Left ventricle myocardium superior (tissue), 1 donor: ENCODE measurements around the gene PCDH15. TPM values are rescaled to one million over a fixed set of nuclear protein-coding genes. Genes with fewer than 3 reads are reported as not detected.
"Not testable (repeated sequence)": the region's sequence is repeated elsewhere in the genome, so short reads cannot be mapped to it uniquely, and the experiment has no call there.

Experiments
- ATAC-seq: fragments of 200-7000 bp; cut with Tn5 transposase; one replicate; pipeline ENCODE4 v1.9.1; 2020; ENCODE audit warnings: mild to moderate bottlenecking, moderate library complexity
- DNase-seq: peaks from one replicate; pipeline ENCODE4 v3.0.0-alpha.2; 2020
- intact Hi-C: fragments of 100-400 bp; cut with micrococcal nuclease; formaldehyde crosslinking; loops from one replicate; pipeline ENCODE4 v1.11.0; 2022
- total RNA-seq: library from RNA; stranded (reverse); fragmentation: NEBNext Ultra II Directional; extraction: Animal tissue kit (Norgen Biotek cat#: 25700); gene quantifications from one replicate; pipeline ENCODE4 v1.2.1, GENCODE V29; 2021
- donor health status: DM: no; HTN: yes; CAD: no; lungs with severe emphysema.

The PCDH15 gene
- total RNA-seq, 1 donor from 2014 or later = 0.25 TPM

DNA sequence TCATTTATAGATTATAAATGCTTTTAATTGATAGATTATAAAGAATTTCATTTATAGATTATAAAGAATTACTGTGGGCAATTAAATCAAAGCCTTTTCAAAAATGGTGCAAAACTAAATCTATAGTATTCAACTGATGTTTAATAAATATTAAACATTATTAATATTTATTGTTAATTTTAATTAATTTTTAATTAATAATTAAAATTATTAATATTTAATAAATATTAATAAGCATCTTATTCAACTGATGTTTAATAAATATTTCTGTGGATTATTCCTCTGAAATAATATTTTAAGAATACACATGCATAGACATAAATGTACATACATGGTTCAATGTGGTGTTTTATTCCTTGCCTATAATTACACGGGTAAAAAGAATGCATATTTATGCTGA is 346.8 kb downstream of the PCDH15 start:
- intact Hi-C loops = no loop called here
- no peak for DNase-seq
- ATAC-seq = no peak

DNA sequence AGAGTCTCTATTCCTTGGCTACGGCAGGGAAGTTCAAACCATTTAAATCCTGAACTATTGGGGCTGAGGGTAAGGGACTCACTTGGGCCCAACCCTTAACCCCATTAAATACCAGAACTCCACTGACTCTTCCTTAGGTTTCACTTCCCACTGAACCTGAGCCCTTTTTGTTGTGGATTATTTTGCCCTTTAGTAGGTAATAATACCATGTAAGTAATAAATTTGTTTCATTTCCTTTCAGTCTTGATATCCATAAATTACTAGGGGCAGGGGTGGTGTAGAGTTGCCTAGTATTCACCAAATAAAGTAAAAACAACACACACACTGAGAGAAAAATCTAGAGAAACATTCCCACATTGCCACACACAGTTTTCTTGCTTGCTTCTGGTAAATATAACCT is 352.0 kb downstream of the PCDH15 start:
- ATAC-seq (no peak), DNase-seq (no peak)
- intact Hi-C loops = no loop called here

DNA sequence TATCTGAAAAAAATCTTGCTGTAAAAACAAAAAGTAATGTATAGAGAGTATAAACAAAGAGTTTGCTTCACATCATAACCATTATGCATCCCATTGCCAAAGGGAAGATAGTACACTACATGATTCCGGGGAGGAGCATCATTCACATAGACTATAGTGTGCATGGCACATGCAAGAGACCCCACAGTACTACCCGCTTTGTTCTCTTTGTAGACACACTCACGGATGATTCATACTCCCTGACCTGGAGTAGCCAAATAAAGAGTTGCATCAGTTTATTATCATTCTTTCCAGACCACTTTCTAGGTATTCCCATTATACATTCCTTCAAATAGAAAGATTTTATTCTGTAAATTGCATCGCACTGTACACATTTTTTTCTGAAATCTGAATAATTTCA is 356.9 kb downstream of the PCDH15 start:
- intact Hi-C loops = no loop called here
- ATAC-seq = no peak
- no peak for DNase-seq

DNA sequence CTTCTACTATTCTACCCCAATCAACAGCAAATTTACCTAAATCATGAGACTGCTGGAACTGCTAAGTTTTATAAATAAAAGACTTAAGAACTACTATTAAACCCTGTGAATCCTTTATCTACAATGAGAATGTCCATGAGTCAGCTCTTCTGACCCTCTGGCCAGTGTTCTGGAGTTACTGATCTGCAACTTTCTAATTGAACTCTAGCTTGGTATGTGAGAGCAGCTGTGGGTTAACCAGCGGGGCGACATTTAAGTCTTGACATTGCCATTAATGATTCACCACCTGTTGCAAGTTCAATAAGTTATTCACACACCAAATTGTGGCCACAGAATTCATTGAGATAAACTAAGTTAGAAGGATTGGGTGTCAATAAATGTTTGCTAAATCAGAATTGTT is 359.8 kb downstream of the PCDH15 start:
- ATAC-seq = no peak
- no peak for DNase-seq
- intact Hi-C loops = no loop called here

DNA sequence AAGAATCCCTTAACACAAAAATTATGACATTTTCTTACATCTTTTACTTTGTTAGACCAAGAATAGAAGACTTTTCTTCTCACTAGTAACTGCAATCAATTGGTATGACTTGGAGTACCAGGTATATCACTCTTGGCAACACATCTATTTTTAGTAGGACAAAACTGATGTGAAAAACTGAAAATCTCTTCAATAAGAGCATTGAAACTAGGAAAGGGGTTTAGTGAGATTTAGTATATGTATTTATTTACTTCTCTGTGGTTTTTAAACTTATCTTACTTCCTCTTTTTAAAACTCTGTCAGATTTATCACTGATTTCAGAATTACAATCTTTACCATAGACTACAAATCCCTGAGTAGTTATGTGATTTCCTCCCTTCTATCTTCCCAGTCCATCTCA is 366.2 kb downstream of the PCDH15 start:
- DNase-seq (no peak), ATAC-seq (no peak)
- intact Hi-C loops = no loop called here

DNA sequence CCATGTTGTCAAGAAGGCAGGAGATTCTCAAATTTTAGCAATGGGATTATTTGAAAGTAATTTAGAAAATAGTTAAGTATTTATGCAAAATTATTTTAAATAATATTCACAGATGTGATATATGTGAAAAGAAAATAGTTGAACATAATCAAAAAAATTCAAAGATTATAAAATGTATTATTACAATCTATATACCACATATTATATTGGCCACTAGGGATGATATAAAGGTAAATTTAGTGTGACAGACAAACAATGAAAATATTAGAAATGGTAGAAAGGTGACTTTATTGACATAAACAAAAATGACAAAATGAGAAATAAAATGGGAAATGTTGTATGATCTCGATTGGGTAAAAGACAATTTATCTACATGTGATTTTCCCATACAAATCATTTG is 385.5 kb downstream of the PCDH15 start:
- intact Hi-C loops = no loop called here

DNA sequence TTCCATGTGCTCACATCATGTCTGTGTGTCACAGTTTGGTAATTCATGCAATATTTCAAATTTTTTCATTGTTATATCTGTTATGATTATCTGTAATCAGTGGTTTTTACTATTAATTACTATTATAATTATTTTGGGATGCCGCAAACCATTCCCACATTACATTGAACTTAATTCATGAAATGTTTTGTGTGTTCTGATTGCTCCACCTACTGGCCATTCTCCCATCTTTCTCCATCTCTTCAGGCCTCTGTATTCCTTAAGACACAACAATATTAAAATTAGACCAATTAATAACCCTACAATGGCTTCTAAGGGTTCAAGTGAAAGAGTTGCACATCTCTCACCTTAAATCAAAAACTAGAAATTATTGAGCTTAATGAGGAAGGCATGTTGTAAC is 398.5 kb downstream of the PCDH15 start:
- ATAC-seq (no peak), DNase-seq (no peak)
- intact Hi-C loops = no loop called here

More for the DNA sequence above, 385.5 kb downstream of the PCDH15 start:
- ATAC-seq (no peak), DNase-seq (no peak)

DNA sequence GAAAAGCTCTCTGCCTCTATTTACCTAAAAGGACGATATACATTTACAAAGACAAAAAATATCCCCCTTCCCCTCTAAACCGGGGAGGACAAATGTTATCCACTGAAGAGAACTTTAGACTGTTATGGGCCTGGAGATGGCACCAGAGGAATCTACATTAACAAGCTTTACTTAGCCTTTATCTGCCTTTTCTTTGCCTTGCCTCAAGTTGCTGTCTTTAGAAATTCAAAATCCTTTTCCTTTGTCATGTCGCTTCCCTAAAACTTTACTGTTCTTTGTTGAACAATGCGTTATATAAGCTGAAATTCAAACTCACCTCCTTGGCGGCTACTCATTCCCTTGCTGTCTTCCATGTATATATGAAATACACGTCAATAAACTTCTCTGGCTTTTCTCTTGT is 405.0 kb downstream of the PCDH15 start:
- ATAC-seq = no peak
- no peak for DNase-seq
- intact Hi-C loops = no loop called here

DNA sequence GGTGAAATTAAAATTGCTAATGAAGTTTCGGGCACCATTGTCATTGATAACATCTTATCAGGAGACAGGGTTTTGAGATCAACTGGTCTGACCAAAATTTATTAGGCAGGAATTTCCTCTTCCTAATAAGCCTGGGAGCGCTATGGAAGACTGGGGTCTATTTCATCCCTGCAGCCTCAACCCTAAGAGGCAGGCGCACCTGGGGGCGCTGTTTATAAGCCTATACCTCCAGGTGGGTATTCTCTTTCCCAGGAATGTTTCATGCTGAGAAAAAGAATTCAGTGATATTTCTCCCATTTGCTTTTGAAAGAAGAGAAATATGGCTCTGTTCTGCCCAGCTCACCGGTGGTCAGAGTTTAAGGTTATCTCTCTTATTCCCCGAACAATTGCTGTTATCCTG is 406.4 kb downstream of the PCDH15 start:
- DNase-seq, ATAC-seq, intact Hi-C loops: not testable (repeated sequence)

DNA sequence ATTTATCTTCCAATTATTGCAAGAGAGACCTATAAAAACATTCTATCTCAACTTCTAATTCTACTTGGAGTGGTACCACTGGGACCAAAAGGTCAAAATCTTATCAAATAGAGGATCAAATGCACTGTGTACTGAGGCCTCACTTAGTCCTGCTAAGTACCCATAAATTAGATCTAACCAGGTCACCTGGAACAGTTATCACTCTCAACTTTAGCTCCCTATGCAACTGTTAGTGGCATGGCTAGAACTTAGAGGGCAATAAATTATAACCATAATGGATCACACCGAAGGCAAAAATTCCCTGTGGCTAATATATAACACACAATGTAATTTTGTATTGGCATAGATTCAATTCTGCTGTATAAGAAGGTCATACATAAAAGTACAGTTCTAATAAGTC is 428.9 kb downstream of the PCDH15 start:
- ATAC-seq (no peak), DNase-seq (no peak)
- intact Hi-C loops = no loop called here

DNA sequence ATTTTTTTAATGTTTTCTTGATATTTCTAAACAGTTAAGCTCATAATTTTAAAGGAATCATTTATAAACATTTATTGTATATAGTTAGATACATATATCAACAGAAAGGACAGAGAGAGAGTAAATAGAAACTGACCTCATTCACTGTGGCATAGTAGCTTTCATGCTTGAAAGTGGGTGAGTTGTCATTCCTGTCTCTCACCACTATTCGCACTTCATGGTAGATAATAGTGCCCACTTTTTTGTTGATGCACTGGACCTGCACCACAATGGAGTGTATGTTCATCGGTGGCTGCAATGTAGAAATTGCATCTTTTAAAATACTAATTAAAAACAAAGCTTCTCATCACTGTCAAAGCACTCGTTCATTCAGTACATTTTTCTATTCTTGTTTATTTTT is 432.0 kb downstream of the PCDH15 start:
- ATAC-seq (no peak), DNase-seq (no peak)
- intact Hi-C loops = no loop called here

DNA sequence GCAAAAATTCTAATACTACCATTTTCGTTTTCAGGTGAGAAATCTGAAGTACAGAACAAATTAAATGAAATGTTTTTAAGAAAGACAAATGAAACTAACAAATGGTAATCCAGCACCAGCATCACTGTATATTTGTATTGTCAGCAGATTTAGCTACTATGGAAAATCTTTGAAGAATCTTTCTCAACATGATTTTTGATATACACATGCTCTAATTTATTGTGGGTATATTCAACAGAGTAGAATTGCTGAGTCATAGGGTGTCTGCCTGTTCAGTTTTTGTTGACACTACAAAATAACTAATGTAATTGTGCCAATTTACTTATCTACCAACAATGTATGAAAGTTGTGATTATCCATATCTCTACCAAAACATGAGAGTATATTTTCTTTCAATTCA is 437.6 kb downstream of the PCDH15 start:
- DNase-seq = no peak
- ATAC-seq = no peak
- intact Hi-C loops = no loop called here

DNA sequence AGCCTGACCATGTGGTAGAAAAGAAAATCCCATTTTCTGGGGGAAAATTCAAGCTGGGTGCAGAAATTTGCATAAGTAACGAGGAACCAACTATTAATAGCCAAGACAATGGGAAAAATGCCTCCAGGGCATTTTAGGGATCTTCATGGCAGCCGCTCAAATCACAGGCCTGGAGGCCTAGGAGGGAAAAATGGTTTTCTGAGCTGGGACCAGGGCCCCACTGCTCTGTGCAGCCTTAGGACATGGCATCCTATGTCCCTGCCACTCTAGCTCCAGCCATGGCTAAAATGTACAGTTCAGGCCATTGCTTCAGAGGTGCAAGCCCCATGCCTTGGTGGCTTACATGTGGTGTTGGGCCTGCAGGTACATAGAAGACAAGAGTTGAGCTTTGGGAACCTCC is 459.0 kb downstream of the PCDH15 start:
- intact Hi-C loops = no loop called here
- DNase-seq (no peak), ATAC-seq (no peak)

DNA sequence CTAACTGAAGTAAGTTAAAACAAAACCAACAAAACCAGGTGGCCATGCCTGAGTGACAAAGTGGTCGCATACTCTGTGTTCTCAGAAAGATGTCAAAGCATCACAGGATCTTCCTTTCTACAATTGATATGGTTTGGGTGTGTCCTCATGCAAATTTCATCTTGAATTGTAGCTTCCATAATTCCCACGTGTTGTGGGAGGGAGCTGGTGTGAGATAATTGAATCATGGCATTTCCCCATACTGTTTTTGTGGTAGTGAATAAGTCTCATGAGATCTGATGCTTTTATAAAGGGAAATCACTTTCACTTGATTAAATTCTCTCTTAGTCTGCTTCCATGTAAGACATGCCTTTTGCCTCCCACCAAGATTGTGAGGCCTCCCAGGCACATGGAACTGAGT is 465.7 kb downstream of the PCDH15 start:
- no peak for ATAC-seq
- no peak for DNase-seq
- intact Hi-C loops = no loop called here

DNA sequence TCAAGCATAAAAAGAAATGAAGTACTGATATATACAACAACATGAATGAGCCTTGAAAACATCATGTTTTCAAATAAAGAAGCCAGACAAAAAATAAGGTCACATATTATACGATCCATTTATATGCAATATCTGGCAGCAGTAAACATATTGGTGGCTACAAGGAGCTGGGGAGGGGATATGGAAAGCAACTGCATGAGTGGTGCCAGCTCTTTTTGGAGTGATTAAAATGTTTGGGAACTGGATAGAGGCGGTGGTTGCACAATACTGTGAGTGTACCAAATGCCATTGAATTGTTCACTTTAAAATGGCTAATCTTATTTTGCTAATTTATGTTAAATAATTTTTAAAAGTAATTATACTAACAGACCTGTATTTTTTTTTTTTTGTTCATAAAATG is 481.7 kb downstream of the PCDH15 start:
- no peak for ATAC-seq
- intact Hi-C loops = no loop called here
- no peak for DNase-seq

DNA sequence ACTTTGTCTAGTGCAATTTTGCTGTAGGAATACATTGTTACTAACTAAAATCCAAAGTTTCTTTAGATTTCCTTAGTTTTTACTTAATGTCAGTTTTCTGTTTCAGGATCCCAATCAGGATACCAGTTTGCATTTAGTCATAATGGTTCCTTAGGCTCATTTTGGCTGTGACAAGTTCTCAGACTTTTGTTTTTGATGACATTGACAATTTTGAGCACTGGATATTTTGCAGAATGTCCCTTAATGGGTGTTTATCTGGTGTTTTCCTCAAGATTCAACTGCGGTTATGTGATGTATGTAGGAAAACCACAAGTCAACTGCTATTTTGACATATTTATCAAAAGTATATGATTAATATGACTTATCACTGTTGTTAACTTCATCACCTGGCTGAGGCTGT is 482.6 kb downstream of the PCDH15 start:
- ATAC-seq = no peak
- intact Hi-C loops = no loop called here
- DNase-seq = no peak

DNA sequence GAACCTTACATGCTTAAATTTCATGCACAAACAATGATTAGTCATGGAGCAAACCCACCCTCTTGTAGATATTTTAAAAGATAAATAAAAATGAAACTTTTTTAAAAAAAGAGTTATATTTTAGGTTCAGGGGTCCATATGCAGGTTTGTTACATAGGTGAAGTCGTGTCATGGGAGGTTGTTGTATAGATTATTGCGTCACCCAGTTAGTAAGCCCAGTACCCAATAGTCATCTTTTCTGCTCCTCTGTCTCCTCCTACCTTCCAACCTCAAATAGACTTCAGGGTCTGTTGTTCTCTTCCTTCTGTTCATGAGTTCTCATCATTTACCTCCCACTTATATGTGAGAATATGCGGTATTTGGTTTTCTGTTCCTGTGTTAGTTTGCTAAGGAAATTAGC is 486.6 kb downstream of the PCDH15 start:
- no peak for DNase-seq
- no peak for ATAC-seq
- intact Hi-C loops = no loop called here

DNA sequence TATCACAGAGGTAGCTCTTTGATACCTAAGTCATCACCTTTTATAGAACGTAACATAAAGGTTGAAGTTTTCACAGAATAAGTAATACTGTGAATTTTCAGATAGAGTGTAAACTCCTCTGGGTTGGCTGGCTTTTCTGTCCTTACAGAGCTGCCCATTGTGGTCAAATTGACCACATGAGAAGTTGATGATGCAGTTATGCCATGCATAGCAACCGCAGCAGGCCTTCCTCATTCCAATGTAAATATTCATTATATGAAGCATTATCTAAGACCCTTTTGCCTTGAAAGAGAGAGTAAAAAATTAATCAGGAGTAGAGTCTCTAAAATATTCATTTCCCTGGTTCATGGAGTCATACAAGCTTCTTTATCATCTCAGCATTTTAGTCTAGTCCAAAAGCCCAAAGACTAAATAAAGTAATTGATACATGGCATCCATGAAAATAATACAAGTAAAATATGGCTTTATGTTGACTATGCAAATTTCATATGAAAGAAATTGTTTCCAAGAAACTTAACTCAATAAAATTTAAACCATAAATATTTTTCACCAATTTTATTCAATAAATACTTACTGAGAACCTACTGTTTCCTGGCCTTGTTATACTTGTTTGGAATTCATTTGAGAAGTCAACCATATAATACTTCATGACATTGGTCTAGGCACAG is 516.4 kb downstream of the PCDH15 start:
- ATAC-seq = no peak
- DNase-seq = no peak
- intact Hi-C loops = no loop called here

DNA sequence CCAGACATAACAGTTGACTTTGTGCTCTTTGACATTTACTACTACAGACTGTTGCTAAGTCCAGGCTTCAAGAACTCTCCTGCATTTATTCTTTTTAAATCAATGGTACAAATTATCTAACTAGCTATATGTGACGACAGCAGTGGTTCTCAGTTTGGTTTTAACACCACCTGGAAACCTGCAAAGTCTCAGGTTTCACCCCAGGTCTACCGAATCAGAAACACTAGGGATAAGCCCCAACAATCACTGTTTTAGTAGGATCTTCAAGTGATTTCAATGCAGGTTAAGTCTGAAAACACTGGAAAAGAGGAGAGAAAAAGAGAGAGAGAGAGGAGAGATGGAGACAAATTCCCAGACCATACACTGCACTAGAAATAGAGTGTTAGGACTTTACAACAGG is 519.0 kb downstream of the PCDH15 start:
- intact Hi-C loops = no loop called here
- DNase-seq (no peak), ATAC-seq (no peak)

DNA sequence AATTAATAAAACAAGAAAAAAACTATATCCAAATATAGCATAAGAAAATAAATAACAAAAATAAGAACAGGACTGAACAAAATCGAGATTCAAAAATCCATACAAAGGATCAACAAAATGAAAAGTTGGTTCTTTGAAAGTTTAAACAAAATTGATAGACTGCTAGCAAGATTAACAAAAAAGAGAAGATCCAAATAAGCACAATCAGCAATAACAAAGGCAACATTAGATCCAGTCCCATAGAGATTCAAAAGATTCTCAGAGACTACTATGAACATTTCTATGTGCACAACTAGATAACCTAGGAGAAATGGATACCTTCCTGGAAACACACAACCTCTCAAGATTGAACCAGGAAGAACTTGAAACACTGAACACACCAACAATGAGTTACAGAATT is 534.6 kb downstream of the PCDH15 start:
- no peak for DNase-seq
- intact Hi-C loops = no loop called here
- ATAC-seq = no peak

DNA sequence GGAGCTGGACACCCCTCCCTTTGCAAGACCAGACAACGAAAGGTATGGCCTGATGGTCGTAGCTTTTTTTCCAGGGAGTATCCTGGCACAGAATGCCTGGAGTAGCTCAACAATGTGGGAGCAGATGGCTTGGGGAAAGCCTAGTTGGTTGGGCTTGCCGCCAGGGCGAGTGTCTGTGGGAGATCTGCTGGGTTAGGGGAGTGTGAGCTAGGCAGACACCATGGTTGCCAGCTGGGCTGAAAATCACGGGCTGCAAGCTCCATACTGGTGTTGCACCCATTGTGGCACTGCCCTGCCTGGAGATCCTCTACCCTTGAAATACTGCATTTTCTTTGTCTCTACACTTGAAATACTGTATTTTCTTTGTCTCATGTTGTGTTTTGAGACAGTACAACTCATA is 538.3 kb downstream of the PCDH15 start:
- ATAC-seq (no peak), DNase-seq (no peak)
- intact Hi-C loops = no loop called here

DNA sequence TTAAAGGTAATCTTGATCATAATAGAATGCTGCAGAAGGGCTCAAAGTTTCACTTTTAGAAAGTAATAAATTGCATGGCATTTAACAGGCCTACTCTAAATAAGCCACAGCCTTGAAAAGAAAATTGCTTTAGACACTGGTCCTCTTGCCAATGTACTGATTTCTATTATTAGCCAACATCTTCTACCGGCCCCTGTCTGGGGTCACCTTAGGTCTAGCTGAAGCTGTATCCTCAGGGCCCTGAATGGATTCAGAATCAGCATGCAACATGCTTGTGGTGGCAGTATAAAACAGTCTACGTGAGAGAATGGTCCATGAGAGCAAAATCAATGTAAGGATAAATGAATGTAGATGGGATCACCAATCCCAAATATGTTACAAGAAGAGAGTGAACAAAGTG is 541.9 kb downstream of the PCDH15 start:
- intact Hi-C loops = no loop called here
- DNase-seq (no peak), ATAC-seq (no peak)
